Glutamatergic neuron (in vitro differentiated cells): ENCODE measurements around the gene DEAF1. TPM values are rescaled to one million over a fixed set of nuclear protein-coding genes. Genes with fewer than 3 reads are reported as not detected.
"Not testable (repeated sequence)": the region's sequence is repeated elsewhere in the genome, so short reads cannot be mapped to it uniquely, and the experiment has no call there.

Source experiments
- DNase-seq: peaks from one replicate; pipeline ENCODE4 v3.0.0; 2022
- H3K27ac Mint-ChIP-seq: one replicate; pipeline ENCODE4 v1.8.0; 2020; ENCODE audit warnings: mild to moderate bottlenecking, mixed read lengths, inconsistent platforms; ENCODE audit not compliant: unreplicated experiment
- H3K27me3 Mint-ChIP-seq: one replicate; pipeline ENCODE4 v1.8.0; 2020; ENCODE audit warnings: mild to moderate bottlenecking, moderate library complexity, mixed read lengths, inconsistent platforms; ENCODE audit not compliant: unreplicated experiment
- H3K36me3 Mint-ChIP-seq: one replicate; pipeline ENCODE4 v1.8.0; 2020; ENCODE audit warnings: mild to moderate bottlenecking, mixed read lengths, inconsistent platforms; ENCODE audit not compliant: unreplicated experiment
- H3K4me1 Mint-ChIP-seq: one replicate; pipeline ENCODE4 v1.8.0; 2020; ENCODE audit warnings: mild to moderate bottlenecking, low read depth, mixed read lengths, inconsistent platforms; ENCODE audit not compliant: unreplicated experiment
- H3K4me3 Mint-ChIP-seq: one replicate; pipeline ENCODE4 v1.8.0; 2020; ENCODE audit warnings: mild to moderate bottlenecking, mixed read lengths, inconsistent platforms; ENCODE audit not compliant: unreplicated experiment
- H3K9me3 Mint-ChIP-seq: one replicate; pipeline ENCODE4 v1.8.0; 2020; ENCODE audit warnings: mild to moderate bottlenecking, moderate library complexity, mixed read lengths, inconsistent platforms; ENCODE audit not compliant: unreplicated experiment
- CTCF ChIP-seq: fragments of 200-600 bp; sonication (generic); IDR thresholded peaks from one replicate; pipeline ENCODE4 v1.5.0; 2021; ENCODE audit not compliant: partially characterized antibody, unreplicated experiment
- long read RNA-seq: library from polyadenylated mRNA; unstranded; transcript quantifications from one replicate; pipeline ENCODE4 v2.0.0, GENCODE V29; 2020; ENCODE audit not compliant: unreplicated experiment
- total RNA-seq: library from RNA; stranded (reverse); fragmentation: NEBNext Ultra II Directional; extraction: Animal tissue kit (Norgen Biotek cat#: 25700); gene quantifications from one replicate; pipeline ENCODE4 v1.2.1, GENCODE V29; 2021; ENCODE audit not compliant: unreplicated experiment

Gene DEAF1
- total RNA-seq: 51.5 TPM
- long read RNA-seq, transcript DEAF1-201 (12 exons, 2,500 nt): major isoform, 8 of 16 reads
- long read RNA-seq, partial matches to known transcripts: 2 of 16 reads
- long read RNA-seq, other reads (novel, unspliced or antisense): 6 of 16 reads

GRCh38 chr11:694563-695287 lies at the start of gene DEAF1:
TSS of gene DEAF1 (minus strand) at chr11:695222. CDS start at chr11:695047, 175 bp downstream.
- Mint-ChIP-seq H3K27me3 (peaks cover 10% of the 10 kb centered on the region), H3K36me3 (no peaks in the 10 kb centered on the region), H3K9me3 (peaks cover 11% of the 10 kb centered on the region), H3K4me1 (peaks cover 31% of the 10 kb centered on the region), H3K27ac (peak within 1 kb of the TSS; percentile 85), H3K4me3 (peak within 1 kb of the TSS; percentile 85)
- TF ChIP-seq CTCF: no peak
- DNase-seq: peak; percentile 100

- H3K27me3 Mint-ChIP-seq: peaks cover 5% of the 10 kb centered on the region
- H3K27ac Mint-ChIP-seq: no peak overlapping the region
- H3K36me3 Mint-ChIP-seq: no peaks in the 10 kb centered on the region
- H3K4me1 Mint-ChIP-seq: peaks cover 6% of the 10 kb centered on the region
- DNase-seq: no peak
- H3K9me3 Mint-ChIP-seq: peaks cover 7% of the 10 kb centered on the region
- no peak for TF ChIP-seq CTCF
- no peak overlapping the region for H3K4me3 Mint-ChIP-seq
Measured at GRCh38 chr11:742571-743201, 47.7 kb upstream of the DEAF1 start.

GRCh38 chr11:742156-742546 lies 47.1 kb upstream of the DEAF1 start:
- Mint-ChIP-seq H3K36me3 (no peaks in the 10 kb centered on the region), H3K27me3 (peaks cover 5% of the 10 kb centered on the region), H3K4me3 (no peak overlapping the region), H3K4me1 (peaks cover 12% of the 10 kb centered on the region), H3K9me3 (peaks cover 7% of the 10 kb centered on the region), H3K27ac (no peak overlapping the region)
- TF ChIP-seq CTCF: no peak
- no peak for DNase-seq

- not testable (repeated sequence) for H3K27me3 Mint-ChIP-seq, DNase-seq, H3K9me3 Mint-ChIP-seq, H3K36me3 Mint-ChIP-seq, H3K27ac Mint-ChIP-seq
- Mint-ChIP-seq H3K4me1 (peaks cover 12% of the 10 kb centered on the region), H3K4me3 (peak overlapping the region; percentile 30)
Measured at GRCh38 chr11:737899-738298, 42.9 kb upstream of the DEAF1 start.

GRCh38 chr11:737366-737765 lies 42.3 kb upstream of the DEAF1 start:
- no peaks in the 10 kb centered on the region for H3K36me3 Mint-ChIP-seq
- peaks cover 7% of the 10 kb centered on the region for H3K9me3 Mint-ChIP-seq
- peaks cover 8% of the 10 kb centered on the region for H3K27me3 Mint-ChIP-seq
- no peak overlapping the region for H3K4me3 Mint-ChIP-seq
- no peak for DNase-seq
- H3K27ac Mint-ChIP-seq: peak overlapping the region; percentile 75
- no peak for TF ChIP-seq CTCF
- H3K4me1 Mint-ChIP-seq: peaks cover 12% of the 10 kb centered on the region

GRCh38 chr11:734541-734940 lies 39.5 kb upstream of the DEAF1 start:
- H3K4me1 Mint-ChIP-seq: peaks cover 12% of the 10 kb centered on the region
- H3K27me3 Mint-ChIP-seq, H3K9me3 Mint-ChIP-seq, H3K27ac Mint-ChIP-seq, DNase-seq, H3K4me3 Mint-ChIP-seq, H3K36me3 Mint-ChIP-seq: not testable (repeated sequence)
